A673 (cell line): ENCODE measurements around the gene PIGS. TPM values are rescaled to one million over a fixed set of nuclear protein-coding genes. Genes with fewer than 3 reads are reported as not detected.
A peak's percentile ranks its signal among the peaks of the same experiment; 100 is the strongest.

Experiments used
- BruUV-seq: library from RNA; stranded (reverse); fragments of 400-500 nt; replicated peaks from 2 replicates; lab custom pipeline; 2021; lab: Mats Ljungman, UMichigan
- CTCF ChIA-PET: fragments of 300-600 bp; sonication (Branson Sonifier 250); formaldehyde crosslinking; loops from one replicate; lab custom pipeline; 2022; ENCODE audit warnings: antibody characterized with exemption; lab: Charles Lee
- POLR2A ChIA-PET: fragments of 300-600 bp; sonication (Branson Sonifier 250); formaldehyde crosslinking; loops from one replicate; lab custom pipeline; 2022; ENCODE audit warnings: antibody characterized with exemption; ENCODE audit not compliant: low non-redundant PET; lab: Charles Lee
- DNase-seq: peaks from one replicate; pipeline ENCODE4 v3.0.0-alpha.2; 2015; ENCODE audit warnings: low spot score
- H3K27ac ChIP-seq: fragments of 200-600 bp; sonication (generic); 2 replicates; pipeline ENCODE4 v1.5.1; 2016; ENCODE audit warnings: mixed run types, low read depth, mild to moderate bottlenecking, mixed read lengths, antibody characterized with exemption, low read length; ENCODE audit not compliant: poor library complexity, severe bottlenecking
- H3K27me3 ChIP-seq: fragments of 200-600 bp; sonication (generic); replicated peaks from 2 replicates; pipeline ENCODE4 v1.6.1; 2017; ENCODE audit warnings: mixed run types, low read depth, mild to moderate bottlenecking, mixed read lengths, antibody characterized with exemption, low read length; ENCODE audit not compliant: insufficient read depth, poor library complexity
- H3K36me3 ChIP-seq: fragments of 200-600 bp; sonication (generic); 2 replicates; pipeline ENCODE4 v1.6.1; 2016; ENCODE audit warnings: mixed run types, mild to moderate bottlenecking, mixed read lengths, antibody characterized with exemption, low read length; ENCODE audit not compliant: insufficient read depth, poor library complexity, severe bottlenecking
- H3K4me1 ChIP-seq: fragments of 200-600 bp; sonication (generic); 2 replicates; pipeline ENCODE4 v1.6.1; 2017; ENCODE audit warnings: mixed run types, mild to moderate bottlenecking, mixed read lengths, antibody characterized with exemption, low read length; ENCODE audit not compliant: insufficient read depth, poor library complexity, severe bottlenecking
- H3K4me3 ChIP-seq: fragments of 200-600 bp; sonication (generic); 2 replicates; pipeline ENCODE4 v1.5.1; 2016; ENCODE audit warnings: low read depth, mixed run types, mild to moderate bottlenecking, mixed read lengths, low read length; ENCODE audit not compliant: poor library complexity, severe bottlenecking
- H3K9me3 ChIP-seq: fragments of 200-600 bp; sonication (generic); 2 replicates; pipeline ENCODE4 v1.6.1; 2016; ENCODE audit warnings: mixed run types, low read depth, mild to moderate bottlenecking, mixed read lengths, antibody characterized with exemption, low read length; ENCODE audit not compliant: poor library complexity, severe bottlenecking
- CTCF ChIP-seq: fragments of 300-800, 200-600 bp; sonication (generic); conservative IDR thresholded peaks from 2 replicates; pipeline ENCODE4 v1.5.1; 2017; ENCODE audit warnings: low read depth, mild to moderate bottlenecking, antibody characterized with exemption, low read length, moderate library complexity, mixed read lengths
- EZH2 ChIP-seq: fragments of 200-600 bp; sonication (generic); IDR thresholded peaks from 2 replicates; pipeline ENCODE4 v1.6.1; 2017; ENCODE audit warnings: borderline replicate concordance, low read depth, mild to moderate bottlenecking, mixed read lengths, antibody characterized with exemption, low read length; ENCODE audit not compliant: poor library complexity, severe bottlenecking
- intact Hi-C: fragments of 100-400 bp; cut with micrococcal nuclease; formaldehyde crosslinking; loops from one replicate; pipeline ENCODE4 v1.10.0; 2022; ENCODE audit not compliant: unreplicated experiment
- total RNA-seq: library from RNA; stranded (reverse); gene quantifications from 2 replicates; pipeline ENCODE4 v1.2.3, GENCODE V29; 2021

Gene PIGS
- total RNA-seq, 1 experiment from 2014 or later: 51.6 TPM

DNA sequence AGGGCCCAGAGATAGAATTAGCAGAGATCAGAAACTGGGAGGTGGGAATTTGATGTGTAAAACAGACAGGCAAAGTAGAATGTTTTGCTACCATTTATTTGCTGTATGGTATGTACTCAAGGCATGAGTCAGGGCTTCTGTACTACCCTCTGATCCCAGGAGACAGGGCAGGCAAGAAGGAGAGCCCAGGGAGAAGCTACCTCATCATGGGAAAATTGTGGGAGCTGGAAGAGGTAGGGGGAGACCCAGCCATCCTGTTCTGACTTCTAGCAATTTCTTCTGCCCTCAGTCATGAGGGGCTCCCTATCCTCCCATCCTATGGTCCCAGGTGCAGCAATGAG lies 1.7 kb upstream of the PIGS start:
- Histone ChIP-seq H3K4me3 (no peak overlapping the region), H3K36me3 (peaks cover 13% of the 10 kb centered on the region), H3K27me3 (no peaks in the 10 kb centered on the region), H3K4me1 (peaks cover 22% of the 10 kb centered on the region), H3K27ac (no peak overlapping the region), H3K9me3 (no peaks in the 10 kb centered on the region)
- intact Hi-C loops: no loop called here
- DNase-seq: no peak
- no TSS peak for BruUV-seq
- TF ChIP-seq CTCF (no peak), EZH2 (no peak)
- CTCF ChIA-PET: no interaction called here
- POLR2A ChIA-PET: interaction anchor here (0.5 kb wide), 1 partner anchor 16 kb away, joined by 3 read pairs; no protein-coding TSS in a partner anchor

DNA sequence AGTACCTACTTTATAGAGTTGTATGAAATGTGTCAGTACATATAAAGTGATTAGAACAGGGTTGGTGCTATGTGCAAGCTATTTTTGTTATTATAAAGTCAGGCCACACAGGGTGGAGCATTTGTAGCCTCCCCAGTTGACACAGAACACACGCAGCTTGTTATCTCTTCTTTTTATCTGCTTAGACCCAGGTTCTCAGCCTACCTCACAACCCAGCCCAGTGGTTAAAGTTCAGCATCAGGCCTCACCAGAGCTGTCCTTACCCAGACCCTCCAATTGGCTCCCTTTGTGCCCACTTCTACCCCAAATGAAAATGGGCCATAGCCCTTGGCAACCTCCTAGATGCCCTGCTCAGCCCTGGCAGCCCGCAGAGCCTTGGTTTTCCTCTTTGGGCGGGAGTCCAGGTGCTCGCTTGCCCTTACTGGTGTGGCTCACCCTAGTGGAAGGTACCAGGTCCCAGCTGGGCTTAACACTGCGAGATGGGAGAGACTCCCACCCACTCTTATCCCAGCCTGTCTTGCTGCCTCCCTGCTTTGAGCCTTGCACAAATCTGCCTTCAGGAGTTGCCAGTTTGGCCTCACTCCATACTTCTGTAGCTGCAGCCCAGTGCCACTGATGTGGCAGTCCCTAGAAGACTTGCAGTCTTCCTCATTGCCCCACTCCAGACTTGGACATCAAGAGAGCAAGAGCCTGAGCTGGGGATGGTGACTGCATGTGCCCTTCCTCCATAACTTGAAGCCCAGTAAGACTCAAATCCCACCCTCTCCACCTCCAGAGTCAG lies 1.1 kb upstream of the PIGS start:
- no TSS peak for BruUV-seq
- peak overlapping the region; percentile 28 for H3K27ac ChIP-seq
- POLR2A ChIA-PET: no interaction called here
- intact Hi-C loops: no loop called here
- no peaks in the 10 kb centered on the region for H3K27me3 ChIP-seq
- H3K4me1 ChIP-seq: peaks cover 22% of the 10 kb centered on the region
- peak overlapping the region; percentile 81 for H3K4me3 ChIP-seq
- peaks cover 7% of the 10 kb centered on the region for H3K36me3 ChIP-seq
- CTCF ChIA-PET: no interaction called here
- no peak for DNase-seq
- H3K9me3 ChIP-seq: no peaks in the 10 kb centered on the region
- TF ChIP-seq EZH2 (no peak), CTCF (no peak)

DNA sequence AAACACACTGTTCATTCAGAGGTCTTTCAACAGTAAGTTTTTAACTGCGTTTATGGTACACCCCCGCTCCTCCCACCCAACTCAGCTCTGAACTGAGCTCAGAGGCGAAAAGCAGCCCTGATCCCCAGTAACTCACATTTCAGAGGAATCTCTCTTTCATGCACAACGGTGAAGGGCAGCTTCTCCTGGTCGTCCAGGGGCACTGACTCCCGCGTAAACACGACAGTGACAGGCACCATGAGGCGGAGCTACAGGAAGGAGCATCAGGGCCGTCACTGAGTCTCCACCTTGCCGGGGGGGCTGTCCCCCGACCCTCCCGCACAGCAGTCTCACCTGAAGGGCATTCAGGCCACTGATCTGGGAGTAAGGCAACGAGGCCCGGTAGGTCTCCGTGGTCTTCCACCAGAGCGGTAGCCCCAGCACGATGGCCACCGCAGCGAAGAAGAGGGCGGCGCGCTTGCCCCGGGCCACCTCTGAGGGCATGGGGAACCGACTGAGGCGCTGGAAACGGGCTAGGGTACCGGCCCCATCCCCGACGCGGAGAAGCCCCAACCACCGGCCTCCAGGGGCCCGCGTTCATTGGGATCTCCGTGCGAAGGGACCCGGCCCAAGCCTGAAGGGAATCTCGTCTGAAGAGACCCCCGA lies 486 bp downstream of the PIGS start:
- POLR2A ChIA-PET: interaction anchor here (0.6 kb wide), 2 partner anchors 272 to 1364 kb away, joined by 3 to 11 read pairs; no protein-coding TSS in a partner anchor
- H3K36me3 ChIP-seq: peaks cover 3% of the 10 kb centered on the region
- H3K27ac ChIP-seq: peak overlapping the region; percentile 65
- H3K9me3 ChIP-seq: no peaks in the 10 kb centered on the region
- peaks cover 15% of the 10 kb centered on the region for H3K4me1 ChIP-seq
- DNase-seq: peak; percentile 46
- CTCF ChIA-PET: no interaction called here
- TF ChIP-seq CTCF (no peak), EZH2 (no peak)
- H3K27me3 ChIP-seq: no peaks in the 10 kb centered on the region
- peak overlapping the region; percentile 81 for H3K4me3 ChIP-seq
- intact Hi-C loops: loop anchor here (2.0 kb wide), 1 partner anchor 18 kb away; the partner anchor contains the start of gene UNC119
- BruUV-seq: no TSS peak
